T1000 (cell line): ENCODE data around the gene CIB1.
A peak's percentile ranks its signal among the peaks of the same experiment; 100 is the strongest.
"Not testable (repeated sequence)": the region's sequence is repeated elsewhere in the genome, so short reads cannot be mapped to it uniquely, and the experiment has no call there.

Source experiments
- DNase-seq: peaks from one replicate; lab custom pipeline; 2025; ENCODE audit warnings: mixed read lengths; lab: John Stamatoyannopoulos, UW

CIB1 gene

GRCh38 chr15:90192961-90193786 is 40.6 kb downstream of the CIB1 start:
- no peak for DNase-seq

- no peak for DNase-seq
Observed at GRCh38 chr15:90191794-90192509, 41.8 kb downstream of the CIB1 start.

GRCh38 chr15:90191344-90191687 is 42.4 kb downstream of the CIB1 start:
- no peak for DNase-seq

GRCh38 chr15:90190606-90191343 is 43.0 kb downstream of the CIB1 start:
- no peak for DNase-seq

GRCh38 chr15:90189781-90190467 is 43.8 kb downstream of the CIB1 start:
- no peak for DNase-seq

GRCh38 chr15:90188914-90189748 is 44.6 kb downstream of the CIB1 start:
- no peak for DNase-seq

- DNase-seq, result not testable (repeated sequence)
Observed at GRCh38 chr15:90188065-90188464, 45.7 kb downstream of the CIB1 start.

GRCh38 chr15:90187257-90187868 is 46.4 kb downstream of the CIB1 start:
- no peak for DNase-seq

- peak; percentile 32 for DNase-seq
Observed at GRCh38 chr15:90184786-90185704, 48.7 kb downstream of the CIB1 start.

- DNase-seq, result peak; percentile 32
Observed at GRCh38 chr15:90184119-90184785, 49.5 kb downstream of the CIB1 start.

- DNase-seq, result no peak
Observed at GRCh38 chr15:90181776-90182175, 52.0 kb downstream of the CIB1 start.
